IPS-18a (cell line): ENCODE data around the gene BCL11A.
A peak's percentile ranks its signal among the peaks of the same experiment; 100 is the strongest.
"Not testable (repeated sequence)": the region's sequence is repeated elsewhere in the genome, so short reads cannot be mapped to it uniquely, and the experiment has no call there.

Experiments used
- H3K27ac ChIP-seq: one replicate; pipeline ENCODE4 v1.5.1; 2013; ENCODE audit warnings: low read length
- H3K27me3 ChIP-seq: one replicate; pipeline ENCODE4 v1.6.1; 2013; ENCODE audit warnings: mild to moderate bottlenecking, low read length; ENCODE audit not compliant: control insufficient read depth, insufficient read depth
- H3K36me3 ChIP-seq: one replicate; pipeline ENCODE4 v1.6.1; 2013; ENCODE audit warnings: low read depth, low read length; ENCODE audit not compliant: control insufficient read depth
- H3K4me1 ChIP-seq: one replicate; pipeline ENCODE4 v1.6.1; 2013; ENCODE audit warnings: low read depth, low read length; ENCODE audit not compliant: control insufficient read depth
- H3K4me3 ChIP-seq: one replicate; pipeline ENCODE4 v1.5.1; 2013; ENCODE audit warnings: low read length
- H3K9ac ChIP-seq: one replicate; pipeline ENCODE4 v1.6.1; 2013; ENCODE audit warnings: mild to moderate bottlenecking, low read length, moderate library complexity
- H3K9me3 ChIP-seq: one replicate; pipeline ENCODE4 v1.6.1; 2013; ENCODE audit warnings: low read depth, low read length; ENCODE audit not compliant: control insufficient read depth

The BCL11A gene

DNA sequence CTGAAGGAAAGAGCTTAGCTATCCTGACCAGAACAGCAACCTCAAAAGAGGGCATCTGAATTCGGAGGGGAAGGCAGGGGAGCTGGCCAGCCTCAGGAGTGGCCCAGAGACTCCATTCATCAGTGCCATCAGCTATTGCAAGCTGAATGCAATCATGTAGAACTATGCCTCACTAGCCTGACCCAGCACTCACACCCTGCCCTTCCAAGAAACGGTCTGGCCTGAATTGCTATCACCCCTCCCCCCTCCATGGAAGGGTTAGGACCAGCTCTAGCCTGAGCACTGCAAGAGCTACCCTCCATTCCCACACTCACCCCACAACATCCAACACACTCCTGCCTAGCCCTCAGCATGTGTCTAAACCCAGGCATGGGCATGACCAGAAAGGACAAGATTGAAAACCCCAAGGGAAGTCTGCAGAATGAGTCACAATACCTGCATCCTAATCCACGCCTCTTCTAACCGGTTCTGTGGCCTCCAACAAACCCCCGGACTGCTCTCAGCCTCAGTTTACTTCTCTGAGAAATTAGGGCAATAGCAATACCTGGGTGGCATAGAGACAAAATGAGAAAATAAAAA lies 120.3 kb downstream of the BCL11A start:
- Histone ChIP-seq H3K27me3 (no peaks in the 10 kb centered on the region), H3K36me3 (no peaks in the 10 kb centered on the region), H3K4me1 (peaks cover 29% of the 10 kb centered on the region), H3K4me3 (no peak overlapping the region), H3K9me3 (no peaks in the 10 kb centered on the region), H3K27ac (no peak overlapping the region), H3K9ac (no peak overlapping the region)

DNA sequence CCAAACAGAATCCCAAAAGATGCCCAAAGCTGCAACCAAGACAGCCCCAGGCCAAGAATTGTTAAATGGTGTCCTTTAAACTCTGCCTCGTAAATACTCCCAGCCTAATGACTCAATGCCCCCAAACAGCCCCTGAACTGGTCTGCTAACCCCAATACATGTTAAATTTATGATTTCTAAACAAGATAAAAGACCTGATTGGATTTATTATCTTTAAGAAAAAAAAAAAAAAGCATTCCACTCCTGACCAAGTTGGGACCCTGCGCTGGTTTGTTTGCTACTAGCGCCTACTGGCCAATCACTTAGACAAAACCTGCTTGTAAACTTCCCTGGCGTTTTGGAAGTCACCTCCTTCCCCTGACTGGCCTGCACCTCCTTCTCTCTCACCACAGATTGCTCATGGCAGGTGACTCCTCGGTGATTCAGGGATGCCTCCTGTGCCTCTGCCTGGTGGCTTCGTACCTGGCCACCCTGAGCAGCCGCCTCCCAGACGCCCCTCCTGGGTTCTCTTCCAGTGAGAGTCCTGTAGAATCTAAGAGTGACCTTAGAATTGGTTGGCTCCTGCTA lies 121.3 kb downstream of the BCL11A start:
- H3K27ac ChIP-seq, result no peak overlapping the region
- peaks cover 19% of the 10 kb centered on the region for H3K4me1 ChIP-seq
- H3K27me3 ChIP-seq, result no peaks in the 10 kb centered on the region
- no peak overlapping the region for H3K4me3 ChIP-seq
- H3K9ac ChIP-seq, result no peak overlapping the region
- no peaks in the 10 kb centered on the region for H3K9me3 ChIP-seq
- no peaks in the 10 kb centered on the region for H3K36me3 ChIP-seq

DNA sequence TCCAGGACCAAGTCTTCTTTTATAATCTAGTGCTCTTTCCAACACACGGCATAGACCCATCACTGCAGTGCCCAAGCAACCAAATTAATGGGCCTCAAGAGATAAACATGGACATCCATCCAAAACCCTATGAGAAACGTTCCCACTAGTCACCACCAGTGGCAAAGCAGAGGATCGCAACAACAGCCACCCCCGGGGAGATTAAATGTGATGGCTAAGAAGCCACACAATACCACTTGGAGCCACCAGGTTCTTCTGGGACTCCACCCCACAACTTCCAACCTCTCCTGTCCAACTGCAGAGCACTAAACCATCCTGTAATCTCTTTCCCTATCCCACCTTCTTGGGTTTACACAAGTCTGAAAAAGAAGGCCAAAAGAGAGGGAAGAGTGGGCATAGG lies 123.8 kb downstream of the BCL11A start:
- Histone ChIP-seq H3K4me3 (no peak overlapping the region), H3K27ac (no peak overlapping the region), H3K9me3 (no peaks in the 10 kb centered on the region), H3K27me3 (no peaks in the 10 kb centered on the region), H3K9ac (no peak overlapping the region), H3K4me1 (peaks cover 12% of the 10 kb centered on the region), H3K36me3 (peaks cover 5% of the 10 kb centered on the region)

DNA sequence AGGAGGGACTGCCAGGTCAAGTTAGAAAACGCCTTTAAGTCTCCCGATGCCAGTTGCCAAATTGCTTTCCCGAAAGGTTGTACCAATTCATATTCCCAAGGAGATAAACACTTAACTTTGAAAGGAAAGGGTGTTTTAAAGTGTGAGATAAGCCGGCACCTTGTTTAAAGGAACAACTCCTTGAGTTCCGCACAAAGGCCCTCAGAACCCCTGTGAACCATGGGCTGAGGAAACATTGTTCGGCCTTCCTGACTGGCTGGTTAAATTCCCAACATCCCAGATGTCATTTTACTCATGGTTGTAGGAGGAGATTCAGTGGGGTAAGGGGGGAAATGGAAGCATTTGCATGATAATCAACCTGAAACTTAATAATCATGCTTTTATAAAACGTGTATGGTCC lies 126.6 kb downstream of the BCL11A start:
- no peak overlapping the region for H3K4me3 ChIP-seq
- H3K27ac ChIP-seq, result no peak overlapping the region
- H3K27me3 ChIP-seq, result no peaks in the 10 kb centered on the region
- H3K9ac ChIP-seq, result no peak overlapping the region
- no peaks in the 10 kb centered on the region for H3K9me3 ChIP-seq
- peaks cover 6% of the 10 kb centered on the region for H3K36me3 ChIP-seq
- peaks cover 18% of the 10 kb centered on the region for H3K4me1 ChIP-seq

DNA sequence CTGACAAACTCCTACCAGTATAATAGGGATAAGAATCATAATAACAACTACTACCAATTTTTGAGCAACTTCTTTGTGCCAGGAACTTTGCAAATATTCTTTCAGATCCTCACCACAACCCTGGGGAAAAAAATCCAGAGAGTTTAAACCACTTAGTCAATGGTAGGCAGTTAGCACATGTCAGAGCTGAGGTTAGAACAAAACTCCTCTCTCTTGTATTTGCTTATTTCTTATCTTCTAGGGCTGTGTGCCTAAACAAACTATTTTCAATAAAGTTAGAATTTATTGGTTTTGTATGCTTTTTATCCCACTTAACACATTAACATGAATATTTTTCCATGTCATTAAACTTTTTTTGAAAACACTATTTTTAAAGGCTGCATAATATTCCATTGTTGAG lies 127.1 kb downstream of the BCL11A start:
- H3K9ac ChIP-seq, result no peak overlapping the region
- H3K27ac ChIP-seq, result no peak overlapping the region
- H3K4me3 ChIP-seq, result no peak overlapping the region
- peaks cover 6% of the 10 kb centered on the region for H3K36me3 ChIP-seq
- peaks cover 18% of the 10 kb centered on the region for H3K4me1 ChIP-seq
- no peaks in the 10 kb centered on the region for H3K9me3 ChIP-seq
- H3K27me3 ChIP-seq, result no peaks in the 10 kb centered on the region

DNA sequence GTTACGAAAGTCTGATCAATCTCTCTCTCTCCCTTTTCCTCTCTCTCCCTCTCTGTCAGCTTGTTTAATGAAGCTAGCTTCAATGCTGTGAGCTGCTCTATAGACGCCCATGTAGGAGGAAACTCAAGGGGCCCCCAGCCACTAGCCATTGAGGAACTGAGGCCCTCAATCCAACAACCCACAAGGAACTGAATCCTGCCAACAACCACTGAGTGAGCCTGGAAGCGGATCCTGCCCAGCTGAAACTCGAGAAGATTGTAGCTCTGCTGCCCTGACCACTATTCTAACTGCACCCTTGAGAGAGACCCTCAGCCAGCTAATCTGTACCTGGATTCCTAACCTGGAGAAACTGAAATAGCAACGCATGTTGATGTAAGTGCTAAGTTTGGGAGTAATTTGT lies 129.2 kb downstream of the BCL11A start:
- Histone ChIP-seq H3K27me3 (no peaks in the 10 kb centered on the region), H3K4me3 (no peak overlapping the region), H3K27ac (no peak overlapping the region), H3K9ac (no peak overlapping the region), H3K36me3 (peaks cover 6% of the 10 kb centered on the region), H3K4me1 (peaks cover 18% of the 10 kb centered on the region), H3K9me3 (no peaks in the 10 kb centered on the region)

DNA sequence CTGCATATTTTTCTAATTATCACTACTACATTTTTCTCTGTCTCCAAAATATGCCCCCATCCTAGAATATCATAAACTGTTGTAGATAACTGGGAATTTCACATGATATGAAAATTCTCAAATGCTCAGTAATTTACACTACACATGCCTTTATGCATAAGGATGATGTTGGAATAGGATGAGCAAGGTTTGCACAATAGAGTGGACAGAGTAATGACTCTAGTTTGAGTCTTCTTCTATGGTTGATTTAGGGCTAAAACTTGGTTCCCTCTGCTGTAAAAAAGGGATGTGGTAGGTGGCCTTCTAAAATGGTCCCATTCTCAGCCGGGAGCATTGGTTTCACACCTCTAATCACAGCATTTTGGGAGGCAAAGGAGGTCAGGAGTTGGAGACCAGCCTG lies 129.9 kb downstream of the BCL11A start:
- H3K27ac ChIP-seq, result no peak overlapping the region
- peak overlapping the region; percentile 3 for H3K4me3 ChIP-seq
- H3K27me3 ChIP-seq, result no peaks in the 10 kb centered on the region

DNA sequence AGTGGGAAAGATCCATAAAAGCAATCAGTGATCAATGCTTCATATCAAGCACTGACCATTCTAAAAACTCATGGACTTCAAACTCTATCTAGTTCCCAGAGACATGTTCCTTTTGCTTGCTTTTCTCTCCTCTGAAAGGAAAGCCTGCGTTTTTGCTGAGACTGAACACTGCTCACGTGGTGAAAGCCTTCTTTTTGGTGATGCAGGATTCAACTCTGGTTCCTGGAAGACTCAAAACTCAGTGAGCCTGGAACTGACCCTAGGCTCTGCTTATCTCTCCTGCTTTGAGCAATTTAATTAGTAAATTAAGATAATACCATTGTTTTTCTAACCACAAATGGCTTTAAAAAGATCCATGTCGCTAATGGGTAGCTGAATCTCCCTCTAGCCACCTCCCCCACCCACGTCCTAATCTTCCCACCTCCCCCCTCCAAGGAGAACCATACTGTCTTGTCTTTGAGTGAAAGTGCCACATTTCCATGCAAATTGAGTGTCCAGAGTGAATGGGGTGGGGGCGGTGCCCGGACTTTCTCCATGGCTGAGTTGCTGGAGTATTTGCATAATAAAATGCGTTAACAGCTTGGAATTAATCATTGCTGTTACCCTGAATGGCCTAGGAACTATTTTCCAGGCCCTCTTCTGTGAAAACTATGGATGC lies 130.5 kb downstream of the BCL11A start:
- Histone ChIP-seq H3K36me3 (peaks cover 6% of the 10 kb centered on the region), H3K4me3 (peak overlapping the region; percentile 3), H3K4me1 (peaks cover 18% of the 10 kb centered on the region), H3K9ac (no peak overlapping the region), H3K9me3 (no peaks in the 10 kb centered on the region), H3K27me3 (no peaks in the 10 kb centered on the region), H3K27ac (no peak overlapping the region)

More for the DNA sequence above, 129.9 kb downstream of the BCL11A start:
- Histone ChIP-seq H3K9me3 (no peaks in the 10 kb centered on the region), H3K9ac (no peak overlapping the region), H3K36me3 (peaks cover 6% of the 10 kb centered on the region), H3K4me1 (peaks cover 18% of the 10 kb centered on the region)

DNA sequence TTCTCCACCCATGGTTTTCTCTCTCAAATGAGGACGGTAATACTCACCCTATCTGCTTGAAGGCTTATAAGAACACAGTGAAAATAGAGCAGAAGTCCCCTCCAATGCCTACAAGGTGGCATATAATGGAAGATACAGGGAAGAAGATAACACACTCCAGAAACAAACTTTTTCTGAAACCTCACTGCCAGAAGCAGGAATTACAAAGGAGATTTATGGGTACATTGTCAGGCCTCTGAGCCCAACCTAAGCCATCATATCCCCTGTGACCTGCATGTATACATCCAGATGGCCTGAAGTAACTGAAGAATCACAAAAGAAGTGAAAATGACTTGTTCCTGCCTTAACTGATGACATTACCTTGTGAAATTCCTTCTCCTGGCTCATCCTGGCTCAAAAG lies 136.2 kb downstream of the BCL11A start:
- not testable (repeated sequence) for H3K36me3 ChIP-seq, H3K27ac ChIP-seq, H3K27me3 ChIP-seq, H3K9ac ChIP-seq, H3K9me3 ChIP-seq
- H3K4me3 ChIP-seq, result peak overlapping the region; percentile 12
- peaks cover 17% of the 10 kb centered on the region for H3K4me1 ChIP-seq

DNA sequence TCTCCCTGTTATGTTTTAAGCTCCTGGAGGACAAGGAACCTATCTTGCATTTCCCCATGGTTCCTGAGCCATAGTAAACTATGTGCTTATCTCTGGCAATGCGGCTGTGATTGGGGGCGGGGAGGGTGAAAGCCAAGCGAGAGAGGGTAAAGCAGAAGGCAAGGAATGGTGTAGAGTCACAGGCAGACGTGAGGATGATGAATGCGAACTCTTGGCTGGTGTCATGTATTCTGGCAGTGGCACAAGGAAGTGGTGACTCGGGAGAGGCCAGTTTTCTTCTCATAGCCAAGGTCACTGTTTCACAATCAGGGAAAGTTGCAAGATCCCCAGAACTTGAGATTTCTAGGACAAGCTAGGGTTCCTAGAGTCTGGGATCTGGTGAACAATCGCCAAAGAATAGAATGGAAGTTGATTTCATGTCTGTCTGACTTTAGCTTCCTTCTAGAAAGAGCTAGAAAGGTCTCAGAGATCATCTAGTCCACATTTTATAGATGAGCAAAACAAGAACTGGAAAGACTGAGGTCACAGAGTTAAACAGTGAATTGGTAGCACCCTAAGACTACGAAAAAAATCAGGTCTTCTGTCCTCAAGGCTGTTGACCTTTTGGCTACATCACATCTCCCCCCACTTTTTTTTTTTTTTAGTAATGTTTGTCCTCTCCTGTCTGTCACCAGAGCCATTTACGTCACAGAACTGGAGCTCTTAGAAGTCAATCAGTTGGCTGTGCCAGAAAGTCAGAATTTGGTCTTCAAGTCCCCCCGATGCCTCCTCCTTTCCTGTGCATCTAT lies 137.0 kb downstream of the BCL11A start:
- Histone ChIP-seq H3K27me3 (no peaks in the 10 kb centered on the region), H3K36me3 (no peaks in the 10 kb centered on the region), H3K9me3 (peaks cover 5% of the 10 kb centered on the region), H3K4me3 (no peak overlapping the region), H3K4me1 (peaks cover 17% of the 10 kb centered on the region), H3K9ac (no peak overlapping the region), H3K27ac (no peak overlapping the region)

DNA sequence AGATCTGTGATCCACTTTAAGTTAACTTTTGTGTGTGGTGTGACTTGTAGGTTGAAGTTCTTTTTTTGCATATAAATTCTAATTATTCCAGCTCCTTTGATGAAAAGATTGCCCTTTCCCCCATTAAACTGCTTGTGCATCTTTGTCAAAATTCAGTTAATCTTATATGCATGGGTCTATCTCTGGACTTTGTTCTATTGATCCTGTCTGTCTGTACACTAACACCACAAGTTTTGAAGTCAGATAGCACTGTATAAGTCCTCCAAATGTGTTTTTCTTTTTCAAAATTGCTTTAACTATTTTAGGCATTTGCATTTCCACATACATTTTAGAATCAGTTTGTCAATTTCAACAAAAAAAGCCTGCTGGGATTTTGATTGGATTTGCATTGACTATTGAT lies 137.6 kb downstream of the BCL11A start:
- peaks cover 5% of the 10 kb centered on the region for H3K9me3 ChIP-seq
- H3K27ac ChIP-seq, result no peak overlapping the region
- H3K4me3 ChIP-seq, result no peak overlapping the region
- no peaks in the 10 kb centered on the region for H3K36me3 ChIP-seq
- H3K27me3 ChIP-seq, result no peaks in the 10 kb centered on the region
- H3K4me1 ChIP-seq, result peaks cover 17% of the 10 kb centered on the region
- no peak overlapping the region for H3K9ac ChIP-seq
